HCT116 (cell line): ENCODE data around the gene ITM2B. TPM values are rescaled to one million over a fixed set of nuclear protein-coding genes. Genes with fewer than 3 reads are reported as not detected.

Source experiments
- ATAC-seq: fragments of 200-7000 bp; cut with Tn5 transposase; 2 replicates; pipeline ENCODE4 v1.9.1; 2020; ENCODE audit warnings: mild to moderate bottlenecking, moderate library complexity
- BruUV-seq: library from RNA; stranded (reverse); fragments of 400-500 nt; replicated peaks from 2 replicates; lab custom pipeline; 2021; lab: Mats Ljungman, UMichigan
- CTCF ChIA-PET: fragments of 300-600 bp; sonication (Branson Sonifier 250); formaldehyde crosslinking; loops from one replicate; lab custom pipeline; 2021; ENCODE audit warnings: antibody characterized with exemption; lab: Charles Lee
- POLR2A ChIA-PET: fragments of 300-600, 350-600 bp; sonication (Branson Sonifier 250); formaldehyde crosslinking; loops from one replicate; lab custom pipeline; 2021; ENCODE audit warnings: antibody characterized with exemption; lab: Charles Lee
- RAD21 ChIA-PET, 2 experiments: fragments of 300-600 bp; sonication (Branson Sonifier 250); formaldehyde crosslinking; loops; one replicate each; lab custom pipeline; 2023; ENCODE audit warnings: low total read pairs in 2 of 2; ENCODE audit not compliant: uncharacterized antibody in 2 of 2, unreplicated experiment in 2 of 2, low non-redundant PET in 1 of 2; lab: Charles Lee
- DNase-seq: peaks from one replicate; pipeline ENCODE4 v3.0.0-alpha.2; 2010; ENCODE audit warnings: low read depth, low spot score
- H2AFZ ChIP-seq: fragments of 200-600 bp; shearing (Covaris generic), sonication (generic); 2 replicates; pipeline ENCODE4 v1.6.1; 2017; ENCODE audit warnings: low read depth, mixed run types, mixed read lengths, antibody characterized with exemption, low read length; ENCODE audit not compliant: poor library complexity, severe bottlenecking
- H3K27ac ChIP-seq: 2 replicates; pipeline ENCODE4 v1.5.1; 2012; ENCODE audit warnings: low read depth, low read length
- H3K27me3 ChIP-seq: fragments of 200-600 bp; sonication (generic); 2 replicates; pipeline ENCODE4 v1.6.1; 2016; ENCODE audit warnings: mixed run types, low read length, mixed read lengths; ENCODE audit not compliant: insufficient read depth
- H3K36me3 ChIP-seq, 2 experiments: fragments of 200-500 bp in 1 of 2; fragments of 200-600 bp in 1 of 2; sonication (Bioruptor generic) in 1 of 2; sonication (generic) in 1 of 2; 2 replicates each; pipeline versions ENCODE4 v1.5.1 to v1.6.1; 2014 to 2016; ENCODE audit warnings: low read length in 2 of 2, inconsistent platforms in 1 of 2, mixed read lengths in 1 of 2, mixed run types in 1 of 2; ENCODE audit not compliant: insufficient read depth in 2 of 2, control insufficient read depth in 1 of 2
- H3K4me1 ChIP-seq, 2 experiments: fragments of 200-600 bp in 1 of 2; sonication (generic) in 1 of 2; 2 replicates each; pipeline versions ENCODE4 v1.5.1 to v1.6.1; 2012 to 2017; ENCODE audit warnings: low read length in 2 of 2, inconsistent platforms in 1 of 2, mild to moderate bottlenecking in 1 of 2, mixed read lengths in 1 of 2, mixed run types in 1 of 2, moderate library complexity in 1 of 2; ENCODE audit not compliant: insufficient read depth in 2 of 2, control insufficient read depth in 1 of 2
- H3K4me2 ChIP-seq: fragments of 200-600 bp; sonication (generic); 2 replicates; pipeline ENCODE4 v1.6.1; 2017; ENCODE audit warnings: mixed run types, low read length, mixed read lengths
- H3K4me3 ChIP-seq, 2 experiments: fragments of 200-600 bp in 1 of 2; sonication (generic) in 1 of 2; replicated peaks in 1 of 2; 2 replicates each; pipeline ENCODE4 v1.5.1; 2011 to 2016; ENCODE audit warnings: low read length in 2 of 2, control low read depth in 1 of 2, low read depth in 1 of 2, mild to moderate bottlenecking in 1 of 2, mixed read lengths in 1 of 2, mixed run types in 1 of 2
- H3K79me2 ChIP-seq: fragments of 200-600 bp; sonication (generic); 2 replicates; pipeline ENCODE4 v1.6.1; 2017; ENCODE audit warnings: mild to moderate bottlenecking, mixed run types, low read length, moderate library complexity, mixed read lengths; ENCODE audit not compliant: insufficient read depth
- H3K9ac ChIP-seq: fragments of 200-600 bp; sonication (generic); 2 replicates; pipeline ENCODE4 v1.6.1; 2016; ENCODE audit warnings: low read length, mixed read lengths
- H3K9me2 ChIP-seq: fragments of 200-600 bp; sonication (generic), shearing (Covaris generic); 2 replicates; pipeline ENCODE4 v1.6.1; 2017; ENCODE audit warnings: mixed run types, mild to moderate bottlenecking, moderate library complexity; ENCODE audit not compliant: insufficient read depth
- H3K9me3 ChIP-seq, 2 experiments: fragments of 200-500 bp in 1 of 2; fragments of 200-600 bp in 1 of 2; sonication (Bioruptor generic) in 1 of 2; sonication (generic) in 1 of 2; 2 replicates each; pipeline ENCODE4 v1.6.1; 2014 to 2017; ENCODE audit warnings: low read length in 2 of 2, mixed read lengths in 2 of 2, inconsistent platforms in 1 of 2, low read depth in 1 of 2, mild to moderate bottlenecking in 1 of 2, mixed run types in 1 of 2, moderate library complexity in 1 of 2; ENCODE audit not compliant: control insufficient read depth in 1 of 2, insufficient read depth in 1 of 2
- H4K20me1 ChIP-seq: fragments of 200-600 bp; sonication (generic), shearing (Covaris generic); 2 replicates; pipeline ENCODE4 v1.6.1; 2017; ENCODE audit warnings: mixed run types, mild to moderate bottlenecking, moderate library complexity; ENCODE audit not compliant: insufficient read depth
- CBX3 ChIP-seq: IDR thresholded peaks from 2 replicates; pipeline ENCODE4 v1.6.1; 2012; ENCODE audit warnings: low read depth
- CEBPB ChIP-seq: IDR thresholded peaks from 2 replicates; pipeline ENCODE4 v1.6.1; 2012; ENCODE audit warnings: low read depth
- ELF1 ChIP-seq: IDR thresholded peaks from 2 replicates; pipeline ENCODE4 v1.6.1; 2012; ENCODE audit warnings: low read depth, borderline replicate concordance
- EZH2 ChIP-seq: fragments of 200-600 bp; sonication (generic); IDR thresholded peaks from 2 replicates; pipeline ENCODE4 v1.6.1; 2017; ENCODE audit warnings: antibody characterized with exemption, mixed run types
- EZH2phosphoT487 ChIP-seq: fragments of 200-600 bp; IDR thresholded peaks from 2 replicates; pipeline ENCODE4 v1.6.1; 2018; ENCODE audit warnings: antibody characterized with exemption, borderline replicate concordance
- FOSL1 ChIP-seq: IDR thresholded peaks from 2 replicates; pipeline ENCODE4 v1.6.1; 2012; ENCODE audit warnings: low read depth
- JUND ChIP-seq: IDR thresholded peaks from 2 replicates; pipeline ENCODE4 v1.6.1; 2012
- MAX ChIP-seq: IDR thresholded peaks from 2 replicates; pipeline ENCODE4 v1.6.1; 2012
- POLR2A ChIP-seq: IDR thresholded peaks from 2 replicates; pipeline ENCODE4 v1.7.0; 2011; ENCODE audit warnings: borderline replicate concordance; ENCODE audit not compliant: insufficient read depth, insufficient read length; ENCODE audit errors: extremely low read depth
- POLR2AphosphoS5 ChIP-seq: IDR thresholded peaks from 2 replicates; pipeline ENCODE4 v1.6.1; 2011; ENCODE audit warnings: mild to moderate bottlenecking, low read depth, low read length, moderate library complexity
- RAD21 ChIP-seq: IDR thresholded peaks from 2 replicates; pipeline ENCODE4 v1.6.1; 2012; ENCODE audit warnings: low read depth, mild to moderate bottlenecking
- SP1 ChIP-seq: IDR thresholded peaks from 2 replicates; pipeline ENCODE4 v1.6.1; 2012; ENCODE audit warnings: low read depth
- SRF ChIP-seq: IDR thresholded peaks from 2 replicates; pipeline ENCODE4 v1.6.1; 2012; ENCODE audit warnings: low read depth
- TCF7L2 ChIP-seq: IDR thresholded peaks from 2 replicates; pipeline ENCODE4 v1.7.0; 2011; ENCODE audit warnings: borderline replicate concordance, inconsistent platforms; ENCODE audit not compliant: insufficient read depth, insufficient read length; ENCODE audit errors: extremely low read depth
- intact Hi-C: fragments of 100-400 bp; cut with micrococcal nuclease; formaldehyde crosslinking; loops from 2 replicates; pipeline ENCODE4 v1.10.0; 2022
- total RNA-seq: library from RNA; stranded (reverse); gene quantifications from one replicate; pipeline ENCODE4 v1.2.1, GENCODE V29; 2021; ENCODE audit not compliant: unreplicated experiment
- TF ChIP-seq, protein P1 (sequence below): IDR thresholded peaks from 2 replicates; pipeline ENCODE4 v1.6.1; 2012; ENCODE audit warnings: low read depth
- TF ChIP-seq, protein P2 (sequence below): IDR thresholded peaks from 2 replicates; pipeline ENCODE4 v1.6.1; 2011; ENCODE audit warnings: mild to moderate bottlenecking, low read length, moderate library complexity; ENCODE audit not compliant: insufficient replicate concordance; ENCODE audit errors: extremely low read depth

Gene ITM2B
- total RNA-seq, 1 experiment from 2014 or later, result 124 TPM

DNA sequence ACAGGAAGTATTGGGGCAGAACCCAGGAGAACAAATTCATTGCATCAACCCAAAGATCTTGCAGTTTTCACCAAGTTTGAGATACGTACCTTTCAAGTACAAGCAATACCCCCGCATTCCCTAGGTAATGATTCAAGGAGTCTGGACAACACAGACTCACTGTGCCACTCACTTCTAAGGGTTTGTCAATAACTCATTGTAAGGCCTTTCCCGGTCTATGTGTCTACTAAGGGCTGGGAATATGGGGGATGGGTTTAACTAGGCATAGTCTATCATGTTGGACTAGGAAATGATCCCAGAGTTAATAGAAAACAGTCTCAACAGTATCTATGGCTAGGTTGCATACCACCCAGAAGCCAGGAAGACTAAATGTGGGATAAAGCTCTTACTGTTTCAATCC is 8.3 kb upstream of the ITM2B start:
- no peak for DNase-seq
- H2AFZ ChIP-seq, result no peak overlapping the region
- no peaks in the 10 kb centered on the region for H3K27me3 ChIP-seq
- H3K4me2 ChIP-seq, result no peak overlapping the region
- TF ChIP-seq SRF (no peak), CEBPB (no peak), JUND (no peak), EZH2 (no peak), MAX (no peak)
- intact Hi-C loops, result no loop called here
- ATAC-seq, result no peak
- no peaks in the 10 kb centered on the region for H3K36me3 ChIP-seq
- BruUV-seq, result no TSS peak
- H3K27ac ChIP-seq, result no peak overlapping the region
- RAD21 ChIA-PET, result no interaction called here
- no peaks in the 10 kb centered on the region for H3K9me3 ChIP-seq
- H4K20me1 ChIP-seq, result no peaks in the 10 kb centered on the region
- no peak overlapping the region for H3K4me3 ChIP-seq
- CTCF ChIA-PET, result no interaction called here
- no peaks in the 10 kb centered on the region for H3K9me2 ChIP-seq
- no peaks in the 10 kb centered on the region for H3K4me1 ChIP-seq
- no peak overlapping the region for H3K9ac ChIP-seq
- POLR2A ChIA-PET, result no interaction called here
- no peaks in the 10 kb centered on the region for H3K79me2 ChIP-seq

DNA sequence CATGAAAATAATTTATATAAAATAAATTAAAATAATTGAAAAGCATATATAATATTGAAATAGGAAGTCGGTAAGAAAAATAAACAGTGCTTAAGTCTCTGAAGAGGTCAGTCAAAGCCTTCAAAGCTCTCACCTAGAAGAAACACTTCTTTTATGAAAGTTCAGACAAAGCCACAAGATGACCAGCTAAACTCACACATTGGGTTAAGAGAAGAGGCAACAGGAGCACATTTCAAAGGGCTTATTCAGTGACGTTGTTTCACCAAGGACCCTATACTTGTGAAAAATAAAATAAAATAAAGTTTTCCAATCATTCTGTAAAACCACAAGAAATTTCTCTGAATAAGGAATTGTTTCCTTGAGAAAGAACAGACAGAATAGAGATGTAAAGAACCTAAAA is 2.5 kb upstream of the ITM2B start:
- DNase-seq (no peak), ATAC-seq (no peak)
- peaks cover 21% of the 10 kb centered on the region for H3K79me2 ChIP-seq
- no peak overlapping the region for H3K4me3 ChIP-seq
- no peak overlapping the region for H3K4me2 ChIP-seq
- no peak overlapping the region for H3K27ac ChIP-seq
- RAD21 ChIA-PET, result no interaction called here
- H2AFZ ChIP-seq, result no peak overlapping the region
- peaks cover 6 to 9% of the 10 kb centered on the region in 2 experiments; a peak in 3 of 4 replicates for H3K4me1 ChIP-seq
- H3K9ac ChIP-seq, result no peak overlapping the region
- intact Hi-C loops, result no loop called here
- H3K36me3 ChIP-seq, result peaks cover 0 to 2% of the 10 kb centered on the region in 2 experiments; a peak in 1 of 4 replicates
- POLR2A ChIA-PET, result no interaction called here
- H3K27me3 ChIP-seq, result no peaks in the 10 kb centered on the region
- H3K9me2 ChIP-seq, result no peaks in the 10 kb centered on the region
- no peaks in the 10 kb centered on the region for H3K9me3 ChIP-seq
- CTCF ChIA-PET, result no interaction called here
- no TSS peak for BruUV-seq
- no peaks in the 10 kb centered on the region for H4K20me1 ChIP-seq
- no peak for TF ChIP-seq JUND
- no peak for TF ChIP-seq EZH2
- TF ChIP-seq MAX, result no peak
- TF ChIP-seq, protein P1, sequence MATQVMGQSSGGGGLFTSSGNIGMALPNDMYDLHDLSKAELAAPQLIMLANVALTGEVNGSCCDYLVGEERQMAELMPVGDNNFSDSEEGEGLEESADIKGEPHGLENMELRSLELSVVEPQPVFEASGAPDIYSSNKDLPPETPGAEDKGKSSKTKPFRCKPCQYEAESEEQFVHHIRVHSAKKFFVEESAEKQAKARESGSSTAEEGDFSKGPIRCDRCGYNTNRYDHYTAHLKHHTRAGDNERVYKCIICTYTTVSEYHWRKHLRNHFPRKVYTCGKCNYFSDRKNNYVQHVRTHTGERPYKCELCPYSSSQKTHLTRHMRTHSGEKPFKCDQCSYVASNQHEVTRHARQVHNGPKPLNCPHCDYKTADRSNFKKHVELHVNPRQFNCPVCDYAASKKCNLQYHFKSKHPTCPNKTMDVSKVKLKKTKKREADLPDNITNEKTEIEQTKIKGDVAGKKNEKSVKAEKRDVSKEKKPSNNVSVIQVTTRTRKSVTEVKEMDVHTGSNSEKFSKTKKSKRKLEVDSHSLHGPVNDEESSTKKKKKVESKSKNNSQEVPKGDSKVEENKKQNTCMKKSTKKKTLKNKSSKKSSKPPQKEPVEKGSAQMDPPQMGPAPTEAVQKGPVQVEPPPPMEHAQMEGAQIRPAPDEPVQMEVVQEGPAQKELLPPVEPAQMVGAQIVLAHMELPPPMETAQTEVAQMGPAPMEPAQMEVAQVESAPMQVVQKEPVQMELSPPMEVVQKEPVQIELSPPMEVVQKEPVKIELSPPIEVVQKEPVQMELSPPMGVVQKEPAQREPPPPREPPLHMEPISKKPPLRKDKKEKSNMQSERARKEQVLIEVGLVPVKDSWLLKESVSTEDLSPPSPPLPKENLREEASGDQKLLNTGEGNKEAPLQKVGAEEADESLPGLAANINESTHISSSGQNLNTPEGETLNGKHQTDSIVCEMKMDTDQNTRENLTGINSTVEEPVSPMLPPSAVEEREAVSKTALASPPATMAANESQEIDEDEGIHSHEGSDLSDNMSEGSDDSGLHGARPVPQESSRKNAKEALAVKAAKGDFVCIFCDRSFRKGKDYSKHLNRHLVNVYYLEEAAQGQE, result no peak
- TF ChIP-seq POLR2AphosphoS5, result no peak
- TF ChIP-seq POLR2A, result no peak
- TF ChIP-seq, protein P2, sequence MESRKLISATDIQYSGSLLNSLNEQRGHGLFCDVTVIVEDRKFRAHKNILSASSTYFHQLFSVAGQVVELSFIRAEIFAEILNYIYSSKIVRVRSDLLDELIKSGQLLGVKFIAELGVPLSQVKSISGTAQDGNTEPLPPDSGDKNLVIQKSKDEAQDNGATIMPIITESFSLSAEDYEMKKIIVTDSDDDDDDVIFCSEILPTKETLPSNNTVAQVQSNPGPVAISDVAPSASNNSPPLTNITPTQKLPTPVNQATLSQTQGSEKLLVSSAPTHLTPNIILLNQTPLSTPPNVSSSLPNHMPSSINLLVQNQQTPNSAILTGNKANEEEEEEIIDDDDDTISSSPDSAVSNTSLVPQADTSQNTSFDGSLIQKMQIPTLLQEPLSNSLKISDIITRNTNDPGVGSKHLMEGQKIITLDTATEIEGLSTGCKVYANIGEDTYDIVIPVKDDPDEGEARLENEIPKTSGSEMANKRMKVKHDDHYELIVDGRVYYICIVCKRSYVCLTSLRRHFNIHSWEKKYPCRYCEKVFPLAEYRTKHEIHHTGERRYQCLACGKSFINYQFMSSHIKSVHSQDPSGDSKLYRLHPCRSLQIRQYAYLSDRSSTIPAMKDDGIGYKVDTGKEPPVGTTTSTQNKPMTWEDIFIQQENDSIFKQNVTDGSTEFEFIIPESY, result no peak
- no peak for TF ChIP-seq TCF7L2
- no peak for TF ChIP-seq CBX3
- no peak for TF ChIP-seq SP1
- no peak for TF ChIP-seq ELF1
- no peak for TF ChIP-seq FOSL1
- TF ChIP-seq RAD21, result no peak
- no peak for TF ChIP-seq EZH2phosphoT487
